Endometrial microvascular endothelial cells (primary cell): Measurements from ENCODE around the gene GNAQ. TPM values are rescaled to one million over a fixed set of nuclear protein-coding genes. Genes with fewer than 3 reads are reported as not detected.
"Not testable (repeated sequence)": the region's sequence is repeated elsewhere in the genome, so short reads cannot be mapped to it uniquely, and the experiment has no call there.

Experiments
- in situ Hi-C: cut with HindIII; loops from 2 replicates; pipeline ENCODE4 v1.10.0; 2017; ENCODE audit warnings: low sequenced_read_pairs, low pct_unique_long_range_greater_than_20kb; ENCODE audit errors: inconsistent ontology term
- total RNA-seq: library from RNA; depleted of rRNA; stranded (reverse); fragments of >200 nt; gene quantifications from one replicate; pipeline ENCODE4 v1.2.3, GENCODE V29; 2015; ENCODE audit errors: inconsistent ontology term

Gene GNAQ
- total RNA-seq, 1 donor from 2014 or later, result 28.4 TPM

GRCh38 chr9:77872863-77873262 is 158.7 kb downstream of the GNAQ start:
- in situ Hi-C loops, result no loop called here

- in situ Hi-C loops, result no loop called here
Observed at GRCh38 chr9:77872177-77872576, 159.4 kb downstream of the GNAQ start.

DNA sequence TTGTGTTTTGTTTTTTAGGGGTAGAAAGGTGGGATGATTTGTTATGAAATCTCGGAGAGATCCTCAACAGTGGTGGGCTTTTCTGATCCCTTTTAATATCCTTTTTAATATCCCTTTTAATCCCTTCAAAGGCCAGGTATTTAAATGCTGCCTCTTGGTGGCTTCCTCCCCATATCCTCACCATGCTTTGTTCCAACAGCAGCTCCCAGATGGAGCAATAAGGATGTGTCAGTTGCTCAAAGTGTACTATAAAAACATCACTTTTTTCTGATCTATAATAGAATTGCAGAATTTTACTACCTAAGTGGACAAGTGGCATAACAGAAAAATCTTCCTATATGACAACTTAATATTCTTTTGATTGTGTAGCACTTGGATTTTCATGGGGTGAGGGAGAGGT is 160.1 kb downstream of the GNAQ start:
- in situ Hi-C loops, result no loop called here

- in situ Hi-C loops, result no loop called here
Observed at GRCh38 chr9:77866878-77867277, 164.7 kb downstream of the GNAQ start.

DNA sequence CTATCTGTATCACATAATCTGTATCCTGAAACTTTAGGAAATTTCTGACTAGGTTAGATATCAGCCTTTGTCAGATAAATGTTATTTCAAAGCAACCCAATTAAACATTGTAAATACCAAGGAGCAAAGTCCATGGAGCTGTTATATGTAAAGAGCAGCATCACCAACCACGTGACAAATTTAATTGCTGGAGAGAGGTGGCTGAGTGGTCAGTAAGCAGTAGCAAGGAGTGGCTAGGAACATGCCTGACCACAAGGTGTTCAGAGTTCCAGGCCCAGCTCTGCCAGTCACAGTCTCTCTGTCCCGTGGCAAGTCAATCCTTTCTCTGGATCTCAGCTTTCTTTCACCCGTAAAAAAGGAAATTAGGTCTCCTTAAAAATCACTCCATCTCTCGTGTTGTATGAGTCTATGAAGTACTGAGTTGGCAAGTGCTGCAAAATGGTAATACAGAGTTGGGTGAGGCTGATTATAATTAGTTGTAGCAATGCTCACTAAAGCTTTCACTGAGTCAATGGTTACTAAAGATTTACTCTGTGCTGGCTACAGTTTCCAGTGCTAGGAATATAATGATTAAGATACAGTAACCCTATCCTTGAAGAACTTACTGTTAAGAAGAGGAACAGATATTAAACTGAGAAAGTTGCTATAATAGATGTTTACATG is 166.1 kb downstream of the GNAQ start:
- in situ Hi-C loops, result no loop called here

GRCh38 chr9:77864211-77864889 is 167.3 kb downstream of the GNAQ start:
- in situ Hi-C loops, result no loop called here

DNA sequence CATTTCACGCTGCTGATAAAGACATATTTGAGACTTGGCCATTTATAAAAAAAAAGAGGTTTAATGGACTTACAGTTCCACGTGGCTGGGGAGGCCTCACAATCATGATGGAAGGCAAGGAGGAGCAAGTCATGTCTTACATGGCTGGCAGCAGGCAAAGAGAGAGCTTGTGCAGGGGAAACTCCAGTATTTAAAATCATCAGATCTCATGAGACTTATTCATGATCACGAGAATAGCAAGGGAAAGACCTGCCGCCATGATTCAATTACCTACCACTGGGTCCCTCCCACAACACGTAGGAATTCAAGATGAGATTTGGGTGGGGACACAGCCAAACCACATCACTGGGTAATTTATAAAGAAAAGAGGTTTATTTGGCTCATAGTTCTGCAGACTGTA is 168.0 kb downstream of the GNAQ start:
- in situ Hi-C loops, result not testable (repeated sequence)

GRCh38 chr9:77860953-77861352 is 170.7 kb downstream of the GNAQ start:
- in situ Hi-C loops, result not testable (repeated sequence)

DNA sequence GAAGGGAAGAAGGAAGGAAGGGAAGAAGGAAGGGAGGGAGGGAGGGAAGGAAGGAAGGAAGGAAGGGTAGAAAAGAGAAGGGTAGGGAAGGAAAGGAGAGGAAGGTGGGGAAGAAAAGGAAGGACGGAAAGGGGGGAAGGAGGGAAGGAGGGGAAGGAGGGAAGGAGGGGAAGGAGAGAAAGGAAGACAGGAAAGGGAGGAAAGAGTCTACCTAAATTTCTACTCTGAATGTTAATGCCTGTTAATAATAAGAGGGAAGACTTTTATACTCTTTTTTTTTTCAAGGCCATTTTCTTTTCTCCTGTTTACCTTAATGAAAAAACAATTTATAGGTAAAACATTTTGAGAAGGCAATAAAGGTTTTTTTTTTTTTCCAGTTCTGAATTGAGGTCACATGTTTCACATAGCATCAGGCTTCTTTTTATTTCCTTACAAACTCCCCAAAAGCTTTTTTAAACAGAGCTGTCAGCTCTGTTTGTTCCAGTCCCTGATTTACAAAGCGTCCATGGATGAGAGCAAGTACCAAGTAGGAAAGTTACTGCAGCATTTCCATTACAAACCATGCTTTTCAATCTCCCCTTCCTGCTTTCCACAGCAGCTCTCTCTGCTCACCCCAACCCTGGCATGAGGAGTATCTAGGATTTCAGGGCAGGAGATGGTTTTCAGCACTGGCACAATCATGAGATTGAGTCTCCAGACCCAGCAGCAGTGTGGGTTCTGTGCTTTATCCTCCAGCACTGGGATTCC is 173.9 kb downstream of the GNAQ start:
- in situ Hi-C loops, result no loop called here

- in situ Hi-C loops, result no loop called here
Observed at GRCh38 chr9:77856615-77857014, 175.0 kb downstream of the GNAQ start.

- in situ Hi-C loops, result no loop called here
Observed at GRCh38 chr9:77854916-77855311, 176.7 kb downstream of the GNAQ start.

DNA sequence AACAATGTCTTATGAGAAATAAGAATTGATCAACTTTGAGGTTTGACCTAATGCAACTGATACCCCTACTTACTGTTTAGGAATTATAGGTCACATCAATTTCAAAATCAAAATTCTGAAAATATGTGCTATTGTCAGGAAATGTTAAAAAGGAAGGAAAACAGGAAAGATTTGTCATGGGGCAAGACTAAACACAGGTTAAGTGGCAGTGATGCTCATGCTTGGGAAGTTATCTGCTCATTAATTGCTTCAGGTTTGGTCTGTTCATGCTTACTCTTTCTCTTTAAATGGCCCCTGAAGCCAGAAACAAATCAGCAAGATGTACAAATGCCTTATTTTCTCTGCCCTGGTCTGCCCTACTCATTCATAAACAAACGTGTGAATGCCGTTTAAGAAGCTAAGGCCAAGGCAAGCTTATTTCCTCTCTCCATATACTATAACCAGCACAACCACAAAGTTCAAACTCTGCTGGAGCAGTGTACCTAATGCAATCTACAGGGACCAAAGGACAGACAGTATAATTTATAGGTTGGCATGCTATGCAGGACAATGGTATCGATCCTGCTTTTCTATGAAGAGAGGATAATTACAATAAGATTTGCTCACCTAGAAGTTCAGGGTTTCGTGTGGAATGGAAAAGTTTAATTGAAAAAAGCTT is 177.2 kb downstream of the GNAQ start:
- in situ Hi-C loops, result no loop called here

- in situ Hi-C loops, result no loop called here
Observed at GRCh38 chr9:77853716-77854115, 177.9 kb downstream of the GNAQ start.

DNA sequence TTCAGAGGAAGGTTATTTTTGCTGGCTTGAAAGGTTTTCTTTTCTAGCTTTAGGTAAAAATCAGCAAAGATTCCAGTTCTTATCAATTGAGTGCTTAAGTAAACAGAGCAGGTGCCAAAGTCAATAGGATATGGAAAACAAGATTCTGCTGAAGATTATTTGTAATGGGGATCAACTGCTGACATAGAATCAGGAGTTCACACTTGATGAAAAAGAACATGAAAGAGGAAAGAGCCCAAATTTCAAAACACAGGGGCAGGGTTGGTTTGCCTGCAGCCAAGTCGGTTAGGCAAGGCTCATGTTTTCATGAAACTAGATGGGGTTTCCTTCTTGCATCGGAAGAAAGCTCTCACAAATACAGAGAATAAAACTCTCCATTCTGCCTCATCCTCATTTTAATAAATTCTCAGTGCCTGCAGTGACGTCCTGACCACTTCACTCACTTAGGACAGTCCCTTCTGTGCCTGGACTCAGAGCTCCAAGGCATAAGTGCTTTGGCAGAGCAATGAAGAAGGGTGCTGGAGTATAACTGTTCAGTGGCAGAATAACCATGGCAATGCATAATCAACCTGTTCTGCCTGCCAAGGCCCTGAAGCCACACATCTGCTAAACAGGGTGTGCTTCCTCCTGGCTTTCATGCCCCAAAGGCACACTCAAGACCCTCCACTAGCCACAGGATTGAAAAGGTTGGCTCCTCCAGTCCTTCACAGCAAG is 179.6 kb downstream of the GNAQ start:
- in situ Hi-C loops, result no loop called here

GRCh38 chr9:77848897-77849296 is 182.7 kb downstream of the GNAQ start:
- in situ Hi-C loops, result no loop called here

- in situ Hi-C loops, result no loop called here
Observed at GRCh38 chr9:77848404-77848803, 183.2 kb downstream of the GNAQ start.

DNA sequence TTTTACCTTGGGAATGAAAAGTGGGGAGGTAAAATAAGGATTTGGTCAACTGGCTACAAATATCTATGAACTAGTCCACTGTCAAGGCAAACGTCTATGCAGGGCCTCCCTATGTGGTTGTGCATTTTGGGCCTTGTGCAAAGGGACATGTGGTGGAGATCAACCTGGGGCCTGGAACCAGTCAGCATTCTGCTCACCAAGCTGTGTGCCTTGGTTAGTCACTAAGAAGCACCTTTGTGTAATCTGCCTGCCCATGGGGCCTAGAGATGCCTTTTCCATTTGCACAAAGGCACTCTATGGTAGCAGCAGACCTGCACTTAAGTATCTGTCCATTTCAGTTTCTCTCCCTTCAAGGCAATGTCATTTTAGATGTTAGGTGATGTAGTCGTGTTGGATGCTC is 184.0 kb downstream of the GNAQ start:
- in situ Hi-C loops, result no loop called here

DNA sequence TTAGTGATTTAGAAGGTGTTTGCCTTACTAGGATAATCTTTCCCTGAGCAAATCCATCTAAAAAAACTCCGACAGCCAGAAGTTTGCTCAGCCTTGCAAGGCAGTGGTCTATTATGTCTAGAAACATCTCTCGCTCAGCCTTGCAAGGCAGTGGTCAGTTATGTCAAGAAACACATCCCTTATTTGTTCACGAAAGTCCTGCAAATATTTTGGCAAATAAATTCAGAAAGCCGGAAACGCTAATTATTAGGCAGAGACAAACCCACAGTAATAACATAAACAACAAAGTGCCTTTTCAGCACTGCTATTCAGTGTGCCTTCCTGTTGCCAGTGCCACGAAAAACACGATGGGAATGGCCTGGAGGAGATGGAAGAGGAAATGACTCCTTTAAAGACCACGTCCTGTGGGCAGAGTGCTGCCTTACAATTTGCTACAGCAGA is 184.5 kb downstream of the GNAQ start:
- in situ Hi-C loops, result no loop called here

GRCh38 chr9:77844415-77844814 is 187.2 kb downstream of the GNAQ start:
- in situ Hi-C loops, result no loop called here
